GM23338 (cell line): ENCODE results near the gene TNIP2. TPM values are rescaled to one million over a fixed set of nuclear protein-coding genes. Genes with fewer than 3 reads are reported as not detected.

Experiments used
- ATAC-seq: fragments of 200-7000 bp; cut with Tn5 transposase; 3 replicates; pipeline ENCODE4 v1.9.1; 2020
- DNase-seq: peaks from one replicate; pipeline ENCODE4 v3.0.0-alpha.2; 2015; ENCODE audit warnings: low spot score
- H2AFZ ChIP-seq: fragments of 200-600 bp; sonication (generic); 2 replicates; pipeline ENCODE4 v1.8.0; 2016; ENCODE audit warnings: antibody characterized with exemption, mild to moderate bottlenecking, moderate library complexity
- H3F3A ChIP-seq: fragments of 200-600 bp; sonication (generic); replicated peaks from 2 replicates; pipeline ENCODE4 v1.8.0; 2017; ENCODE audit warnings: antibody characterized with exemption, mixed run types, low read depth
- H3K27ac ChIP-seq: fragments of 200-600 bp; sonication (generic); 2 replicates; pipeline ENCODE4 v1.6.1; 2016; ENCODE audit warnings: low read depth
- H3K27me3 ChIP-seq: fragments of 200-600 bp; sonication (generic); 2 replicates; pipeline ENCODE4 v1.8.0; 2016; ENCODE audit warnings: mild to moderate bottlenecking, mixed run types, moderate library complexity; ENCODE audit not compliant: insufficient read depth
- H3K36me3 ChIP-seq: fragments of 200-600 bp; sonication (generic); 2 replicates; pipeline ENCODE4 v1.8.0; 2016; ENCODE audit warnings: mild to moderate bottlenecking; ENCODE audit not compliant: insufficient read depth
- H3K4me1 ChIP-seq: fragments of 200-600 bp; sonication (generic); 2 replicates; pipeline ENCODE4 v1.8.0; 2016; ENCODE audit warnings: mild to moderate bottlenecking, moderate library complexity; ENCODE audit not compliant: insufficient read depth
- H3K4me2 ChIP-seq: fragments of 200-600 bp; sonication (generic); 2 replicates; pipeline ENCODE4 v1.7.1; 2017; ENCODE audit warnings: mixed run types
- H3K4me3 ChIP-seq: fragments of 200-600 bp; sonication (generic); 2 replicates; pipeline ENCODE4 v1.6.1; 2016; ENCODE audit warnings: mixed run types
- H3K79me2 ChIP-seq: fragments of 200-600 bp; sonication (generic); replicated peaks from 2 replicates; pipeline ENCODE4 v1.8.0; 2017; ENCODE audit warnings: mild to moderate bottlenecking; ENCODE audit not compliant: insufficient read depth
- H3K9me2 ChIP-seq: fragments of 200-600 bp; sonication (generic); 2 replicates; pipeline ENCODE4 v1.8.0; 2017; ENCODE audit not compliant: insufficient read depth
- H4K20me1 ChIP-seq: fragments of 200-600 bp; sonication (generic); replicated peaks from 2 replicates; pipeline ENCODE4 v1.8.0; 2017; ENCODE audit warnings: mild to moderate bottlenecking; ENCODE audit not compliant: insufficient read depth
- H3K27ac Mint-ChIP-seq: 2 replicates; pipeline ENCODE4 v1.8.0; 2020; ENCODE audit warnings: inconsistent platforms, mild to moderate bottlenecking, moderate library complexity, mixed read lengths
- H3K27me3 Mint-ChIP-seq: 3 replicates; pipeline ENCODE4 v1.8.0; 2022; ENCODE audit warnings: low read depth, mild to moderate bottlenecking, moderate library complexity, mixed read lengths, inconsistent platforms; ENCODE audit not compliant: insufficient read depth, poor library complexity
- H3K36me3 Mint-ChIP-seq: 3 replicates; pipeline ENCODE4 v1.8.0; 2021; ENCODE audit warnings: low read depth, mild to moderate bottlenecking, inconsistent platforms, moderate library complexity, mixed read lengths
- H3K4me1 Mint-ChIP-seq: 3 replicates; pipeline ENCODE4 v1.8.0; 2020; ENCODE audit warnings: mild to moderate bottlenecking, inconsistent platforms, mixed read lengths
- H3K4me3 Mint-ChIP-seq: 3 replicates; pipeline ENCODE4 v1.8.0; 2021; ENCODE audit warnings: moderate library complexity, mild to moderate bottlenecking, inconsistent platforms, mixed read lengths
- H3K9me3 Mint-ChIP-seq: 3 replicates; pipeline ENCODE4 v1.8.0; 2020; ENCODE audit warnings: moderate library complexity, mild to moderate bottlenecking, inconsistent platforms, mixed read lengths
- CREB1 ChIP-seq: fragments of 250-450 bp; sonication (Bioruptor Pico); IDR thresholded peaks from 2 replicates; pipeline ENCODE4 v1.5.0; 2020; ENCODE audit warnings: low read depth, mild to moderate bottlenecking, moderate library complexity
- EZH2 ChIP-seq: fragments of 200-600 bp; sonication (generic); IDR thresholded peaks from one replicate; pipeline ENCODE4 v1.8.0; 2017; ENCODE audit warnings: antibody characterized with exemption, mild to moderate bottlenecking, low read depth; ENCODE audit not compliant: unreplicated experiment
- EZH2phosphoT487 ChIP-seq: fragments of 200-600 bp; sonication (generic); IDR thresholded peaks from one replicate; pipeline ENCODE4 v1.8.1; 2018; ENCODE audit warnings: antibody characterized with exemption; ENCODE audit not compliant: unreplicated experiment
- POLR2AphosphoS5 ChIP-seq: IDR thresholded peaks from 2 replicates; pipeline ENCODE4 v1.6.1; 2016; ENCODE audit warnings: antibody characterized with exemption, low read depth
- ZNF114 ChIP-seq: fragments of 250-450 bp; sonication (Bioruptor Pico); IDR thresholded peaks from 2 replicates; pipeline ENCODE4 v1.5.0; 2020; ENCODE audit warnings: mild to moderate bottlenecking, moderate library complexity
- ZNF331 ChIP-seq: fragments of 250-450 bp; sonication (Bioruptor Pico); IDR thresholded peaks from 2 replicates; pipeline ENCODE4 v1.5.0; 2020; ENCODE audit warnings: low read depth, mild to moderate bottlenecking, moderate library complexity
- polyA plus RNA-seq: library from polyadenylated mRNA; unstranded; fragments of >200 nt; fragmentation: Nextera tagmentation; extraction: Ambion mirVana; gene quantifications from 2 replicates; pipeline ENCODE4 v1.2.1, GENCODE V29; 2016
- total RNA-seq: library from RNA; depleted of rRNA; stranded (reverse); fragments of >200 nt; shearing (Covaris generic); gene quantifications from 2 replicates; pipeline ENCODE4 v1.2.3, GENCODE V29; 2014
- TF ChIP-seq, protein P1 (sequence below): fragments of 250-450 bp; sonication (Bioruptor Pico); IDR thresholded peaks from 2 replicates; pipeline ENCODE4 v1.5.0; 2020; ENCODE audit warnings: mild to moderate bottlenecking, moderate library complexity
- TF ChIP-seq, protein P2 (sequence below): IDR thresholded peaks from 2 replicates; pipeline ENCODE4 v1.6.1; 2016; ENCODE audit warnings: antibody characterized with exemption
- TF ChIP-seq, protein P3 (sequence below), 2 experiments: fragments of 200-600 bp in 1 of 2; sonication (generic) in 1 of 2; conservative IDR thresholded peaks; 2 replicates each; pipeline versions ENCODE4 v1.5.1 to v1.6.1; 2016 to 2017; ENCODE audit warnings: antibody characterized with exemption in 2 of 2, low read depth in 2 of 2, mild to moderate bottlenecking in 2 of 2, moderate library complexity in 1 of 2

TNIP2 gene
- total and polyA plus RNA-seq, 2 experiments from 2014 or later, result 34.8 to 61.4 TPM

DNA sequence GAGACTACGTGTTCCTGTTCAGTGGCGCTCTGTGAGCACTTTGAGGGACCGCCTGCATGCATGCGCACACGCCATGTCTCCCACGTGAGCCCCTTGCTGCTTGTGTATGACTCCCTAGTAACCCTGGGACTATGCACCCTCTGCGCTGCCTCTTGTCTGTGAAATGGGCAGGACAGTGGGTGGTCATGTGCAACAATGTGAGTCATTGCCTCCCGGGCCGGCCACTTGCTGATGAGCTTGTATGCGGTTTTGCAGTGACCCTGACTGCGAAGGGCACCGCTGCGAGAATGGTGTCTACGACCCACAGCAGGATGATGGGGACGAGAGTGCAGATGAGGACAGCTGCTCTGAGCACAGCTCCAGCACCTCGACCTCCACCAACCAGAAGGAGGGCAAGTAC, 61.4 kb downstream of the TNIP2 start:
- no peaks in the 10 kb centered on the region for H3K79me2 ChIP-seq
- H3F3A ChIP-seq, result no peaks in the 10 kb centered on the region
- H4K20me1 ChIP-seq, result 0 out of 2 replicates have a peak, but pooled peaks cover 4% of the 10 kb centered on the region
- no peaks in the 10 kb centered on the region for H3K27me3 ChIP-seq
- peaks cover 20% of the 10 kb centered on the region for H3K36me3 ChIP-seq
- no peak for DNase-seq
- Mint-ChIP-seq H3K27me3 (peaks cover 8% of the 10 kb centered on the region), H3K36me3 (peaks cover 73% of the 10 kb centered on the region), H3K27ac (no peak overlapping the region; the same call in 1 of the 2 replicates), H3K4me1 (no peaks in the 10 kb centered on the region), H3K4me3 (no peak overlapping the region), H3K9me3 (no peaks in the 10 kb centered on the region)
- no peaks in the 10 kb centered on the region for H3K9me2 ChIP-seq
- H2AFZ ChIP-seq, result no peak overlapping the region
- H3K4me1 ChIP-seq, result no peaks in the 10 kb centered on the region
- no peak for TF ChIP-seq ZNF331 (CRISPR knock-in tag)
- no peak overlapping the region for H3K27ac ChIP-seq
- no peak overlapping the region for H3K4me3 ChIP-seq
- no peak for ATAC-seq
- H3K4me2 ChIP-seq, result no peak overlapping the region

DNA sequence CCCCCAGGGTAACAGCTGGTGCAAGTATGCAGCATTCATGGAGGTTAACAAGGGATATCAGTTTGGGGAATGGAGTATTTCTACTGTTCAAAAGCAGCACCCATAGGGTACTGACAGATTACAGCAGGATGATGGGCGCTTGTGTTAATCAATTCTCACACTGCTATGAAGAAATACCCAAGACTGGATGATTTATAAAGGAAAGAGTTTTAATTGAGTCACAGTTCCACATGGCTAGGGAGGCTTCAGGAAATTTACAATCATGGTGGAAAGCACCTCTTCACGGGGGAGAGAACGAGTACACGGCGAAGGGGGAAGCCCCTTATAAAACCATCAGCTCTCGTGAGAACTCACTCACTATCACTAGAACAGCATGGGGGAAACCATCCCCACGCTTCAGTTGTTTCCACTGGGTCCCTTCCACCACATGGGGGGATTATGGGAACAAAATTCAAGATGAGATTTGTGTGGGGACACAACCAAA, 64.1 kb downstream of the TNIP2 start:
- Mint-ChIP-seq H3K4me3 (no peak overlapping the region), H3K27me3 (peaks cover 15% of the 10 kb centered on the region), H3K9me3 (no peaks in the 10 kb centered on the region), H3K4me1 (no peaks in the 10 kb centered on the region), H3K27ac (no peak overlapping the region), H3K36me3 (peaks cover 59% of the 10 kb centered on the region)
- Histone ChIP-seq H3F3A (no peaks in the 10 kb centered on the region), H3K27ac (no peak overlapping the region), H3K27me3 (no peaks in the 10 kb centered on the region), H4K20me1 (peaks cover 10% of the 10 kb centered on the region; the same call in 1 of the 2 replicates), H3K9me2 (no peaks in the 10 kb centered on the region), H3K4me3 (no peak overlapping the region), H2AFZ (no peak overlapping the region), H3K4me1 (no peaks in the 10 kb centered on the region), H3K36me3 (peaks cover 16% of the 10 kb centered on the region), H3K4me2 (no peak overlapping the region), H3K79me2 (no peaks in the 10 kb centered on the region)
- no peak for ATAC-seq
- DNase-seq, result no peak
- TF ChIP-seq EZH2phosphoT487 (no peak), ZNF331 (CRISPR knock-in tag) (no peak), ZNF114 (no peak), EZH2 (no peak), CREB1 (no peak), POLR2AphosphoS5 (no peak)
- TF ChIP-seq, protein P1, sequence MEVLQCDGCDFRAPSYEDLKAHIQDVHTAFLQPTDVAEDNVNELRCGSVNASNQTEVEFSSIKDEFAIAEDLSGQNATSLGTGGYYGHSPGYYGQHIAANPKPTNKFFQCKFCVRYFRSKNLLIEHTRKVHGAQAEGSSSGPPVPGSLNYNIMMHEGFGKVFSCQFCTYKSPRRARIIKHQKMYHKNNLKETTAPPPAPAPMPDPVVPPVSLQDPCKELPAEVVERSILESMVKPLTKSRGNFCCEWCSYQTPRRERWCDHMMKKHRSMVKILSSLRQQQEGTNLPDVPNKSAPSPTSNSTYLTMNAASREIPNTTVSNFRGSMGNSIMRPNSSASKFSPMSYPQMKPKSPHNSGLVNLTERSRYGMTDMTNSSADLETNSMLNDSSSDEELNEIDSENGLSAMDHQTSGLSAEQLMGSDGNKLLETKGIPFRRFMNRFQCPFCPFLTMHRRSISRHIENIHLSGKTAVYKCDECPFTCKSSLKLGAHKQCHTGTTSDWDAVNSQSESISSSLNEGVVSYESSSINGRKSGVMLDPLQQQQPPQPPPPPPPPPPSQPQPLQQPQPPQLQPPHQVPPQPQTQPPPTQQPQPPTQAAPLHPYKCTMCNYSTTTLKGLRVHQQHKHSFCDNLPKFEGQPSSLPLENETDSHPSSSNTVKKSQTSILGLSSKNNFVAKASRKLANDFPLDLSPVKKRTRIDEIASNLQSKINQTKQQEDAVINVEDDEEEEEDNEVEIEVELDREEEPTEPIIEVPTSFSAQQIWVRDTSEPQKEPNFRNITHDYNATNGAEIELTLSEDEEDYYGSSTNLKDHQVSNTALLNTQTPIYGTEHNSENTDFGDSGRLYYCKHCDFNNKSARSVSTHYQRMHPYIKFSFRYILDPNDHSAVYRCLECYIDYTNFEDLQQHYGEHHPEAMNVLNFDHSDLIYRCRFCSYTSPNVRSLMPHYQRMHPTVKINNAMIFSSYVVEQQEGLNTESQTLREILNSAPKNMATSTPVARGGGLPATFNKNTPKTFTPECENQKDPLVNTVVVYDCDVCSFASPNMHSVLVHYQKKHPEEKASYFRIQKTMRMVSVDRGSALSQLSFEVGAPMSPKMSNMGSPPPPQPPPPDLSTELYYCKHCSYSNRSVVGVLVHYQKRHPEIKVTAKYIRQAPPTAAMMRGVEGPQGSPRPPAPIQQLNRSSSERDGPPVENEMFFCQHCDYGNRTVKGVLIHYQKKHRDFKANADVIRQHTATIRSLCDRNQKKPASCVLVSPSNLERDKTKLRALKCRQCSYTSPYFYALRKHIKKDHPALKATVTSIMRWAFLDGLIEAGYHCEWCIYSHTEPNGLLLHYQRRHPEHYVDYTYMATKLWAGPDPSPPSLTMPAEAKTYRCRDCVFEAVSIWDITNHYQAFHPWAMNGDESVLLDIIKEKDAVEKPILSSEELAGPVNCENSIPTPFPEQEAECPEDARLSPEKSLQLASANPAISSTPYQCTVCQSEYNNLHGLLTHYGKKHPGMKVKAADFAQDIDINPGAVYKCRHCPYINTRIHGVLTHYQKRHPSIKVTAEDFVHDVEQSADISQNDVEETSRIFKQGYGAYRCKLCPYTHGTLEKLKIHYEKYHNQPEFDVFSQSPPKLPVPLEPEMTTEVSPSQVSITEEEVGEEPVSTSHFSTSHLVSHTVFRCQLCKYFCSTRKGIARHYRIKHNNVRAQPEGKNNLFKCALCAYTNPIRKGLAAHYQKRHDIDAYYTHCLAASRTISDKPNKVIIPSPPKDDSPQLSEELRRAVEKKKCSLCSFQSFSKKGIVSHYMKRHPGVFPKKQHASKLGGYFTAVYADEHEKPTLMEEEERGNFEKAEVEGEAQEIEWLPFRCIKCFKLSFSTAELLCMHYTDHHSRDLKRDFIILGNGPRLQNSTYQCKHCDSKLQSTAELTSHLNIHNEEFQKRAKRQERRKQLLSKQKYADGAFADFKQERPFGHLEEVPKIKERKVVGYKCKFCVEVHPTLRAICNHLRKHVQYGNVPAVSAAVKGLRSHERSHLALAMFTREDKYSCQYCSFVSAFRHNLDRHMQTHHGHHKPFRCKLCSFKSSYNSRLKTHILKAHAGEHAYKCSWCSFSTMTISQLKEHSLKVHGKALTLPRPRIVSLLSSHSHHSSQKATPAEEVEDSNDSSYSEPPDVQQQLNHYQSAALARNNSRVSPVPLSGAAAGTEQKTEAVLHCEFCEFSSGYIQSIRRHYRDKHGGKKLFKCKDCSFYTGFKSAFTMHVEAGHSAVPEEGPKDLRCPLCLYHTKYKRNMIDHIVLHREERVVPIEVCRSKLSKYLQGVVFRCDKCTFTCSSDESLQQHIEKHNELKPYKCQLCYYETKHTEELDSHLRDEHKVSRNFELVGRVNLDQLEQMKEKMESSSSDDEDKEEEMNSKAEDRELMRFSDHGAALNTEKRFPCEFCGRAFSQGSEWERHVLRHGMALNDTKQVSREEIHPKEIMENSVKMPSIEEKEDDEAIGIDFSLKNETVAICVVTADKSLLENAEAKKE (CRISPR knock-in tag), result no peak
- TF ChIP-seq, protein P2, sequence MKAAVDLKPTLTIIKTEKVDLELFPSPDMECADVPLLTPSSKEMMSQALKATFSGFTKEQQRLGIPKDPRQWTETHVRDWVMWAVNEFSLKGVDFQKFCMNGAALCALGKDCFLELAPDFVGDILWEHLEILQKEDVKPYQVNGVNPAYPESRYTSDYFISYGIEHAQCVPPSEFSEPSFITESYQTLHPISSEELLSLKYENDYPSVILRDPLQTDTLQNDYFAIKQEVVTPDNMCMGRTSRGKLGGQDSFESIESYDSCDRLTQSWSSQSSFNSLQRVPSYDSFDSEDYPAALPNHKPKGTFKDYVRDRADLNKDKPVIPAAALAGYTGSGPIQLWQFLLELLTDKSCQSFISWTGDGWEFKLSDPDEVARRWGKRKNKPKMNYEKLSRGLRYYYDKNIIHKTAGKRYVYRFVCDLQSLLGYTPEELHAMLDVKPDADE, result no peak
- TF ChIP-seq, protein P3, sequence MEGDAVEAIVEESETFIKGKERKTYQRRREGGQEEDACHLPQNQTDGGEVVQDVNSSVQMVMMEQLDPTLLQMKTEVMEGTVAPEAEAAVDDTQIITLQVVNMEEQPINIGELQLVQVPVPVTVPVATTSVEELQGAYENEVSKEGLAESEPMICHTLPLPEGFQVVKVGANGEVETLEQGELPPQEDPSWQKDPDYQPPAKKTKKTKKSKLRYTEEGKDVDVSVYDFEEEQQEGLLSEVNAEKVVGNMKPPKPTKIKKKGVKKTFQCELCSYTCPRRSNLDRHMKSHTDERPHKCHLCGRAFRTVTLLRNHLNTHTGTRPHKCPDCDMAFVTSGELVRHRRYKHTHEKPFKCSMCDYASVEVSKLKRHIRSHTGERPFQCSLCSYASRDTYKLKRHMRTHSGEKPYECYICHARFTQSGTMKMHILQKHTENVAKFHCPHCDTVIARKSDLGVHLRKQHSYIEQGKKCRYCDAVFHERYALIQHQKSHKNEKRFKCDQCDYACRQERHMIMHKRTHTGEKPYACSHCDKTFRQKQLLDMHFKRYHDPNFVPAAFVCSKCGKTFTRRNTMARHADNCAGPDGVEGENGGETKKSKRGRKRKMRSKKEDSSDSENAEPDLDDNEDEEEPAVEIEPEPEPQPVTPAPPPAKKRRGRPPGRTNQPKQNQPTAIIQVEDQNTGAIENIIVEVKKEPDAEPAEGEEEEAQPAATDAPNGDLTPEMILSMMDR (conservative IDR thresholded peaks at IDR 0.05; ENCODE audit: low read depth in 2 of 2), result no peak
